ENCODE measurements around the gene SMYD1. TPM values are rescaled to one million over a fixed set of nuclear protein-coding genes. Genes with fewer than 3 reads are reported as not detected.

SMYD1 gene
- total RNA-seq, 4 donors from 2014 or later = 0.07 TPM; not detected in 3

GRCh38 chr2:88091943-88092342 is 24.3 kb downstream of the SMYD1 start:
- intact Hi-C loops (cut with DNase I; ENCODE audit: low total_unique reads) = no loop called here
- no peak for DNase-seq
- Histone ChIP-seq H3K9me3 (no peaks in the 10 kb centered on the region), H3K36me3 (no peaks in the 10 kb centered on the region), H3K27me3 (no peaks in the 10 kb centered on the region), H3K27ac (no peak overlapping the region), H3K4me1 (no peaks in the 10 kb centered on the region), H3K4me3 (no peak overlapping the region)
- TF ChIP-seq POLR2A (IDR thresholded peaks at IDR 0.05) = no peak

- H3K27me3 ChIP-seq = no peaks in the 10 kb centered on the region
- no peaks in the 10 kb centered on the region for H3K4me1 ChIP-seq
- no peak for DNase-seq
- H3K4me3 ChIP-seq = no peak overlapping the region
- H3K36me3 ChIP-seq = no peaks in the 10 kb centered on the region
- no peaks in the 10 kb centered on the region for H3K9me3 ChIP-seq
- intact Hi-C loops (cut with DNase I; ENCODE audit: low total_unique reads) = no loop called here
- TF ChIP-seq POLR2A (IDR thresholded peaks at IDR 0.05) = no peak
- no peak for TF ChIP-seq CTCF (IDR thresholded peaks at IDR 0.05)
- no peak overlapping the region for H3K27ac ChIP-seq
Measured at GRCh38 chr2:88092773-88093172, 25.1 kb downstream of the SMYD1 start.

GRCh38 chr2:88095022-88095421 is 27.4 kb downstream of the SMYD1 start:
- Histone ChIP-seq H3K27me3 (no peaks in the 10 kb centered on the region), H3K36me3 (no peaks in the 10 kb centered on the region), H3K9me3 (no peaks in the 10 kb centered on the region), H3K4me3 (no peak overlapping the region), H3K27ac (no peak overlapping the region), H3K4me1 (no peaks in the 10 kb centered on the region)
- TF ChIP-seq CTCF (IDR thresholded peaks at IDR 0.05) (no peak), POLR2A (IDR thresholded peaks at IDR 0.05) (no peak)
- no peak for DNase-seq
- intact Hi-C loops (cut with DNase I; ENCODE audit: low total_unique reads) = no loop called here

- intact Hi-C loops (cut with DNase I; ENCODE audit: low total_unique reads) = no loop called here
Measured at GRCh38 chr2:88096708-88097107, 29.1 kb downstream of the SMYD1 start.

GRCh38 chr2:88097192-88097591 is 29.6 kb downstream of the SMYD1 start:
- no peak for TF ChIP-seq CTCF (IDR thresholded peaks at IDR 0.05)
- TF ChIP-seq POLR2A (IDR thresholded peaks at IDR 0.05) = no peak
- DNase-seq = no peak
- Histone ChIP-seq H3K27ac (no peak overlapping the region), H3K27me3 (no peaks in the 10 kb centered on the region), H3K36me3 (no peaks in the 10 kb centered on the region), H3K9me3 (no peaks in the 10 kb centered on the region), H3K4me3 (no peak overlapping the region), H3K4me1 (no peaks in the 10 kb centered on the region)
- intact Hi-C loops (cut with DNase I; ENCODE audit: low total_unique reads) = no loop called here

More at GRCh38 chr2:88096708-88097107, 29.1 kb downstream of the SMYD1 start:
- no peaks in the 10 kb centered on the region for H3K27me3 ChIP-seq
- H3K36me3 ChIP-seq = no peaks in the 10 kb centered on the region
- TF ChIP-seq CTCF (IDR thresholded peaks at IDR 0.05) (no peak), POLR2A (IDR thresholded peaks at IDR 0.05) (no peak)
- H3K27ac ChIP-seq = no peak overlapping the region
- no peaks in the 10 kb centered on the region for H3K9me3 ChIP-seq
- no peaks in the 10 kb centered on the region for H3K4me1 ChIP-seq
- no peak for DNase-seq
- H3K4me3 ChIP-seq = no peak overlapping the region

Data from uterus (tissue), 4 donors.